Body of pancreas (tissue), 4 donors: Measurements from ENCODE around the gene CDK11B.

ENCODE experiments used
- CTCF ChIP-seq, 7 experiments: fragments of 450-650 bp in 4 of 7; fragments of 200-600 bp in 3 of 7; sonication (generic) in 3 of 7; IDR thresholded peaks; one replicate each; pipeline ENCODE4 v1.5.1; 2016 to 2019; ENCODE audit warnings: antibody characterized with exemption in 7 of 7
- POLR2A ChIP-seq, 3 donors: fragments of 450-650 bp; IDR thresholded peaks; one replicate each; pipeline ENCODE4 v1.6.1; 2016; ENCODE audit warnings: antibody characterized with exemption in 3 of 3, mild to moderate bottlenecking in 2 of 3

- TF ChIP-seq POLR2A (IDR thresholded peaks at IDR 0.05) (no peak), CTCF (IDR thresholded peaks at IDR 0.05) (no peak)
Measured at GRCh38 chr1:1621173-1622009, 37.4 kb downstream of the CDK11B start.
